CD4-positive, alpha-beta T cell treated with Interferon alpha-2 for 1 hour (primary cell): Measurements from ENCODE around the gene FAF1.

Experiments
- DNase-seq, 2 donors: peaks; one replicate each; pipeline ENCODE4 v3.0.0-alpha.2; 2020 to 2022

The FAF1 gene

DNA sequence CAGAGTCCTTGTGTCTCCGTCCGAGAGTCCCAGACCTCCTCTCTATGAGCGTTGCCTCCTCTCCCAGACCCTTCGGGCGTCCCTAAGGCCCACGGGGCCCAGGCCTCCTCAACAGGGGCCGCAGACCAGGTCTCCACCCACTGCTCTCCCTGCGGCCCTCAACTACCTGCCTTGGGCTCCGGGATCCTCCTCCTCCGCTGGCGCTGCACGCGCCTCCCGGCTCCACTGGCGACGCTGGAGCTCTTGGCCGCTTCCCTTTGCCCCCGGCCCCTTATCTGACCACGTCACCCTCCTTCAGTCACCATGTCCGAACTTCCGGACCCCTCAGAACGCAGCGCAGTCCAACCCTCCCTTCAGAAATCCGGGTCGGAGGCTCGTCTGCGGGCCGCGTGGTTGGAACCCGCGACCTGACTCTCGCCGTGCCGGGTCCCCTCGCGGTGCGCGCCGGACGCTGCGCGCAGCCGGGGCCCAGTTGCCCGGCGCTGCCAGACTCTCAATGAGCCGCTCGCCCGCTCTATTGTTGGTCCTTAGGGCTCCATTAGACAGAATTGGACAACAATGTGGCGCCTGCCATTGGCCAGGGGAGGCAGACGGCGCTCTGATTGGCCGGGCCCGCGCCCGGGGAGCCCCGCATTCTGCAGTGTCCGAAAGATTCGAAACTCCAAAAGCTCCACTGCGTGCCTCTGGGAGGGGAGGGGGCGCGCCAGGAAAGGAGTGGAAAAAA, 537.0 kb downstream of the FAF1 start, which contains the start of gene DMRTA2:
TSS of gene DMRTA2 (minus strand) at position 498 of the 724 bp plus-strand sequence. CDS start 1,907 bp downstream, outside the sequence.
- DNase-seq, result no peak

DNA sequence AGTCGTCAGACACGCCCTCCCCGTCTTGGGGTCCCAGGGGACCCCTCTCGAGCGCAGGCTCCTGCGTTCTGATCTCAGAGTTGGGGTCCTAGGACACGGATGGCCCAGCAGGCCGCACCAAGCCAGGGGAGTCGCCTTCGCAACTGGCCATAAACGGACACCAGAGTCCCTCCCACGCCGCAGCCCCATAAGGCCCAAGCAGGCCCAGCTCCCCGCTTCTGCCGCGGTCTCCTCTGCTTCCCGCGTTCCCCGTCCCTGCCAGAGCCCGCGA, 537.5 kb downstream of the FAF1 start:
- DNase-seq, result no peak

DNA sequence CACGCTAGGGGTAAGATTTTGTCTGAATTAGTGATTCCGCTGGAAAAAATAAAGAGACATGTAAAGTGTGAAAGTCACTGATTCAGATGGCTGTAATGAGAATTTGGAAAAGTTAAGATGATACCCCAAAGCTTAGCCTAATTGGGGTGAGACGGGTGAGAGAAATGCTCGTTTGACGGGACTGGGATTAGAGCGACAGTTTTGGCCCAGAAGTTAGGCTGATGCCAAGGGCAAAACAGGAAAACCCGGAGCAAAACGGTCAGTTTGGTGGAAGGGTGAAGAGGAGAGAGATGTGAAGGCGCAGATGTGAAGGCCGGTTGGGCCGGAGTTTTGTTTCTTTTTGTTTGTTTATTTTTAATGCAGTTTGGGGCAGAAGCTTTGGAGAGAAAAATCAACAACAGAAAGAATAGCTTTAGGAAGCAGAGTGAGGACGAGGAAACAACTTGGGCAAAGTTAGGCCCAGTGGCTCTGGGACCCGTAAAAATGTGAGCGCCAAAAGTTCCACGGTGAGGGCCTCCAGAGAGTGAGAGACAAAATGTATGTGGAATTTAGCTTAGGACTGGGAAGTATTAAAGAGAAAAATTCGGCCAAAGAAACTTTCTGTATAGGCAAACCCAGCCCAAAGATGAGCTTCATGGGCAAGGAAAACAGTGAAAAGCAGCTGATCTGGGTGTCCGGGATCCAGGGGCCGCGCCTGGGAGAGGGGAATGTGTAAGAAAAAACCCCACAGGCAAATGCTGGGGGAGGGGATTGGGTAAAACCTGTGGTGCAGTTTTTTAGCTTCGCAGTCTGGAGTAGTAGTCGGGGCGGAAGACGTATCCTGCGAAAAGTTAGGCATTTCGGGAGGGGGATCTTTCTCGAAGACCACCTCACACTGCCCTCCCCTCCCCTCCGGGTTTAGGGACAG, 538.0 kb downstream of the FAF1 start:
- DNase-seq, result no peak

DNA sequence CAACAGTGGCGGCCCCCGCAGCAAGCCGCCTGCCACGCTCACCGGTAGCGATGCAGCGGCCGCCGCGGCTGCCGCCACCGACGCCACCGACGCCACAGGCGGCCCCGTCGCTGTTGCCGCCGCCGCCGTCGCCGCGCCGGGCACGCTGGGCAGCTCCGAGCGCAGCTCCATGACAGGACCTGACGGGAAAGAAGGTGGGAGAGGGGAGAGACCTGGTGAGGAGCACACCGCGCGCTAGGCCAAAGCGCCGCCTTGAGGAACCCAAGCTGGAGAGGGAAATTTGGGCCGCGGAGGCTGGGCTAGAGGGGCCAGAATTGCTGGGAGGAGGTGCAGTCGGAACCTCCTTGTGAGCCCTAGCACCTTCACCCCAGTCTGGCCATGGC, 538.7 kb downstream of the FAF1 start:
- no peak for DNase-seq

DNA sequence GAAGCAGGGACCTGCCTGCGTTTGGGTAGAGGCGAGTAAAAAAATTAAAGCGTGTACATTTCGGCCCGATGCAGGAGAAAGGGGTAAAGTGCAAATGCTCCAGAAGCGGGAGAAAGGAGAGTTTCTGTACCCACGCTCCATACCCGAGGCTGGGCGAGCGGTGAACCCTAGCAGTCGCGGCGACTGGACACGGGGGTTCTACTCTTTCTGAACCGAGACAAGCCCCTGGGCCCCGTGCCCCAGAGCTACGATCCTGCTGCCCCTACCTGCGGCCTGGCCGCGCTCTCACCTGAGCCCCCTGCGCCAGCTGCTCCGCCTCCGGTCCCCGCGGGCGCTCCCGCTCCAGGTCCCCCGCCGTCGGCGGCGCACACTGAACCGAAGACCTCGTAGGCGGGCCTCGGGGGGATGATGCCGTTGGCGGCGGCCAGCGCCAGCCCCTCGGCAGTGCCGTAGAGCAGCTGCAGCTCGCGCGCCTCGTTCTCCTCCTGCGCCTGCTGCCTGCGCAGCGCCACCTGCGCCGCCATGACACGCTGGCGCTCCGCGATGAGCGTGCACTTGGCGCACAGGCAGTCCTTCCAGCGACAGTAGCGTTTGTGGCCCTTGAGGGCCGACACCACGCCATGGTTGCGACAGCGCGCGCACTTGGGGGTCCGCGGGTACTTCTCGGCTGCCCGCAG, 539.2 kb downstream of the FAF1 start:
- DNase-seq, result no peak

DNA sequence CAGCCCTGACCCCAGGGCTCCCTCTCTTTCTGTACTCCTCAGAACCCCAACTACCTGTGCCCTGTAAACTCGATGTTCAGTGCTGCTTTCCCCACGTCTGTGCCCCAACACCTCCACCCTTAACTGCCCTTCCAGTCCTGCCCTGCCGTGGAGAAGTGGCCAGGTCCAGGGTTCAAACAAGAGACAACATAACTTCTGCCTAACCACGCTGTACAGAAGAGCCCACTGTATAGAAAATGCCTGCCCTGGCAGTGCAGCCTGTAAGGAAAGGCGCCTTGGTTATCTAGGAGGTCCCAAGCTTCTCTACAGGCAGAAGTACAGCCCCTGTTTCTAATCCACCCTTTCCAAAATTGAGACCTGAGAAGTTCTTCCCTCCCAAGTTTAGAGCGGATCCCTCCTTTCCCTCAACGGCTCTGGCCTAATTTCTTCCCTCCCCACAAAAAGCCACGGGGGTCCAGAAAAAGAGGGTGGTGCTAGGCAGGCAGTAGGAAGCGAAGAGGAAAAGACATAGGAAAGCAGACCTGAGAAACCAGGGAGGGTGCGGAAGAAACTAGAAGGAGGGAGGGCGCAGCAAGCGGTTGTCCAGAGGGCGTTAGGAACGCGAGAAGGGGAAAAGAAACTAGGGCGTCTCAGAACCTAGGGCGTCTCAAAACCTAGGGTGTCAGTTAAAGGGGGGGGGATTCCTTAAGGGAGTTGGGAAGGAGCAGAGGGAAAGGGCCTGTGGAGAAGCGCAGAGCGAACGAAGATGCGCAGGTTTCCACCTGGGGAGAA, 540.0 kb downstream of the FAF1 start:
- DNase-seq, result no peak

DNA sequence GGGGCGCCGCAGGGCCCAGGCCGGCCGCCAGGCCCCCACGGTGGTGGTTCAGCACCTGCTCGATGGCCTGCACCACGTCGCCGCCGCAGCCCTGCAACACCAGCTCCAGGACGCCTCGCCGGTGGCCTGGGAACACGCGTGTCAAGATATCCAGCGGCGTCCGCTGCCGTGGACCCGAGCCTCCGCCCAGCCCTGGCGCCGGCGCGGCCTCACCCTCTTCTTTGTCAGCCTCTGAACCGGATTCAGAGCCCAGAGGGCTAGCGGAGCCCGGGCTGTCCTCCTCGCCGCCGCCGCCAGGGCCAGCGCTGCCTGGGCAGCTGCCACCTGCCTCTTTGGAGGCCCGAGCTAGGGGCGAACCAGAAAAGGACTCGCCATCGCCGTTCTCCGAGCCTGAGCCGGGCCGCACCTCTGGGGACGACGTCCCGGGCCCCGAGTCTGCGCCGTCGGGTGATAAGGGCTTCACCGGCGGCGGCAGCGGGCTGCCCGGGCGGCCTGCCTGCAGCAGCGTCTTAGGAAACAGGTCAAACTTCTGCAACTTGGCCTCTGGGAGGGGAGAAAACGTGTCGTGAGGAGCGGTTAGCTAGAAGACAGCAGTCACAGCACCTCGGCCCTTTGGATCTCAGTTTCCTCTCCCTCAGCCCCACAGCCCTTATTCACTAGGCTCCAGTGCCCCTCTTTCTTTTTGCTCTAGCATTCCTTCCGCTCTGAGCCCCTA, 540.7 kb downstream of the FAF1 start:
- DNase-seq, result no peak

DNA sequence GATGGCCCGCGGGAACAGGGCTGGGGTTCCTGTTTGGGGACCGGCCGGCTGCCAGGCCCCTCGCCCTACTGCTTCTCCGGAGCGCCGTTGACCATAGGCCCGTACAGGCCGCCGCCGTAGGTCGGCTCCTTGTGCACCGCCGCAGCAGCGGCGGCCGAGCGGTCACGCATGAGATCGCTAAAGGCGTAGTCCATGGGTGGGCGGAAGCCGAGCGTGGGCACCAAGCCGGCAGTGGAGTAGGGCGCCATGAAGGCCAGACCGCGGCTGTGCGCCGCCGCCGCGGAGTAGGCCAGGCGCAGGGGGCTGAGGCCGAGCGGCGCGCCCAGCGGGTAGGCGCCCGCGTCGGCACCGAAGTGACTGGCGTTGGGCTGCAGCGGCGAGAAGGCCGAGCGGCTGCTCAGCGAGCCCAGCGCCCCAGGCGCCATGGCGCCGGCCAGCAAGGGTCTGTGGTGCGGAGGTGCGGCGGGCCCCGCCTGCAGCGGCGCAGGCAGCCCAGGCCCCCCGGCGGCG, 541.4 kb downstream of the FAF1 start:
- DNase-seq, result no peak

DNA sequence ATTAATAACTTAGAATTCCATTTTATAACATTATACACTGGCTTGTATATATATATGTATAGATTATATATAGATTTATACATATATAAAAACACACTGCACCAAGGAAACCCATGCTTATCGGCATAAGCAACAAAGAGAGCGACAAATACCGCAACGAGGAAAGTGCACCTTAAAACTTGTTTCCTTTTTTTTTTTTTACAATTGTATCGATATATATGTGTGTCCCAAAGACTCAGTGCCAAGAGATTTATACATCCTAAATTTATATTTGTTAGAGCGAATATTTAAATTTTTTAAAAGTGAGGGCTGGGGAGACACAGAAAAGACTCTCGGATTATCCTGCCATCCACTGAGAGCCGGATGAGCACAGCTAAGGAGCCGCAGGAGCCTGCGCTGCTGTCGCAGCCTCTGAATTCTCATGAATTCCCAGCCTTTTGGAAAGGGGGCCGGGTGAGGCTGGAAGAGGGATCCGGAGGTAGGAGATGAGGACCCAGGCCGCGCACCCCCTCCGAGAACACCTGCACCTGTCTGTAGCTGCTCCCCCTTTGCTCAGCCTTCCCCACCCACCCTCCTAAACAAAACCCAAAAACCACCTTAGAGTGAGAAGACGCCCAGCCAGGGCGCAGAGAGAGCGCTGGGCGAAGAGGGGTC, 542.0 kb downstream of the FAF1 start:
- DNase-seq, result no peak

DNA sequence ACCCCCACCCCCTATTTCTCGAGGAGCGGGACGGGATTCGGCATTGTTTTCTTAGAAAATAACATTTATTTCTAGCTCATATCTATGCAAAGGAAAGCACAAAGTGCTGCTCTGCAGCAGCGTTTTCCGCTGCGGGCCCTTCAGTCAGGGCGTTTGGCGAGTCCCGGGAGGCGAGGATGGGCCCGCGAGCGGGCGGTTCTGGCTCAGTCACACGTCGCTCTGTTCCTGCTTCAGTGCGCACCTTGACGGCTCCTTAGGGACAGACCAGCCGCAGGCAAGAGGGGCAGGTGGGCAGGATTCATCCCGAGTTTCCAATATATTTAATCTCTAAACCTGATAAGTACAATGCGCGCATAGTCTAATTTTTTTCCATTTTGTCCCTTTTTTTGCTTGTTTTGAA, 542.6 kb downstream of the FAF1 start:
- no peak for DNase-seq

DNA sequence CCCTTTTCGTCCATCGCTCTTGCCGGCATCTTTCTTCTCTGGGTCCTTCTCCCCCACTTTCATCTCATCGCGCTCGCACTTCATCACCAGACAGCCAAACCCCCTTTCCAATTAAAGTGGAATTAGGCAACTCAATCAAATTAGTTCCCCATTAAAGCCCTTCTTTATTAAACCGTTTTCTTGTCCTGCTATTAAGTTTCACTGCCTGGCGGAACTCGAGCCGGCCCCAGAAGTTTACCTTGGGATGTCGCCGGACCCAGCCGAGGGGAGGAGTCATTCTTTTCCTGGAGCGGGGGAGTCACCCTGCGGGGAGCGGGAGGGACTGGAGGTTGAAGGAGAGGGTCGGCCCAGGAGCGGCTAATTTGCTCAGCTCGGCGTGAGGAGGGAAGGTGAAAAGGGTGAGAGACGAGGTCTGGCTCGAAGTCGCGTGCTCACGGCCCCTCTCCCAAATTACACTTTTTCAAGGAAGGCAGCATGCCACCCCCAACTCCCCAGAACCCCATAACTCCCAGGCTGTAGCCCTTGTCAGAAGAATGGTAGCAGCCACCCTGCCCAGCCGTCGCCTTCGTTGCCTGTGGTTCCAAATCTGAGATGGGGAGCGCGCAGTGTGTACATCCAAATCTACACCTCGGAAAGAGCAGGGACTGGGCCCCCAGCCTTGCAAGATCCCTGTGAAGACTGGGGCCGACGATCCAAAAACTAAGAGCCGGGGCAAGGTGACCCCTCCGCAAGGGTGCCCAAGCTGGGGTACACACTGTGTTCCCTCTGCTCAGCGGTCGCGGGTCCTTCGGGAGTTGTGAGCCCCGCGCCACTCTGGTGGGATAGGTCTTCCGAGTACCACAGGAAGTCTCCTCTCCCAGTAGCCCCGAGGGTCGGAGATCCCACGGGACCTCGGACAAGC, 543.3 kb downstream of the FAF1 start:
- no peak for DNase-seq

DNA sequence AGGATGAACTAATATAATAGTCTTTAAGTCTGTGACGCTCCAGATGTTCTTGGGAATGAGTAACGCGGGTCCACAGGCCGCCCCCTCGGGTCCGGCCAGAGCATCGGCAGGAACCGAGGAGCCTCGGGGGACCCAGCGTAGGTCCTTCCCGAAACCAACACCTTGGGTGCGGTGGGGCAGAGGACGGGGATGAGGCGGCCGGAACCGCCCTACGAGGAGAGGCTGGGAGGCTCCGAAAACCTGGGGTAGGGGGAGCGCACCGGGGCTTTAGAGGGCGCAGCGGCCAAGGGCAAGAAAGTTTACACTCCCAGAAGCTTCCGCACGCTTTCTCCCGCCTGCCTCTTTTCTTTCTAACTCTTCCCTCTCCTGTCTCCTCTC, 543.9 kb downstream of the FAF1 start:
- no peak for DNase-seq

DNA sequence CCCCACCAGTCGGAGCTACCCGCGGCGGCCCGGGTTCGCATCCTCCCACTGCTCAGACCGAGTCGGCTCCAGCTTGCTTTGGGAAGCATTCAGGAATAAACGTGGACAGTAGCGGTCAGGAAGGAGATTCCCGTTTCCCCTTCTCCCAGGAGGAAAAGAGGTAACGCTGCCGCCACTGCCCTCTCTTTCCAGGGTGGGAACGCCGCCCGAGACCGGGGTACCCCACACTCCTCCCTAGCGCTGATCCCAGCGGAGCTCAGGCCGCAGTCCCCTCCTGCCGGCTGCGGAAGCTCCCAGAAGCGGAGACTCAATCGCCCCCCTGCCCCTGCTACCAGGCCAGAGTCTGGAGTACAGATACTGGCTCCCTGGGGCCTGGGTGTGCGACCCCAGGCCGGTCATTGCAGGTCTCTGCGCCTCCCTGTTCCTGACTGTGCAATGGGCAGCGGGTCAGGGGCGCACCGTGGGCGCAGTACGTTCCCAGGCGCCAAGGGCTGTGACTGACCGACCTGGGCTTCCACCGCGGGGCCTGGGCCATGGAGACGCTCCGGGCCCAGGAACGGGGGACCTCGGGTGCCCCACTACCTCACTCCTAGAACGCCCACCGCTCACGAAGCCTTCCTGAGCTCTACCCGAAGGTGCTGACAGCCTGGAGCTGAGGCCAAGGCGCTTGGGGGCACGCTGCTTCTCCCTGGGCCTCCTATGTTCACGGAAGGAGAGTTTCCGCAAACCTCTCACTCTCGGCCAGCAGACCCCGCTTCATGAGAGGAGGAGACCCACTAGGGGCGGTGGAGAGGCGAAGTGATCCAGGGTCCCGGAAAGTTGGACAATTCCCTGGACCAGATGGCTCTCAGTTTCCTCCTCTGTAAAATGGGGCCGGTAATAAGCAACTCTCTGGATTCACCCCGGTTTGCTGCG, 544.6 kb downstream of the FAF1 start:
- DNase-seq, result no peak

DNA sequence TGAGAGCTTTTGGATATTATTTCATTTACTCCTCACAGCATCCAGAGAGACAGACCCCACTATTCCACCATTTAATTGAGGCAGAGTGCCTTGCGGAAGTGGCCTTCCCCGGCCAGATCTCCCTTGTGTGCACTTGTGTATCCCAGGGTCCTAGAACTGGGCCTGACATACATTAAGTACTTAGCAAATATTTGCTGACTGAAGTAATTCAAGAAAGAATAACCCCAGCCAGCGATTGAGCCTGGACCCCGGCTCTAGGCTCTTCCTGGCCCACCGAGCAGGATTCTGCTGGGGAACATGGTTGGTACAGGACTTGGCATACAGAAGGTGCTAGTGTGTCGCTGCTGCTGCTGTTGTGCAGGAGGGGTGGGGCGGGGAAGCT, 545.2 kb downstream of the FAF1 start:
- no peak for DNase-seq

DNA sequence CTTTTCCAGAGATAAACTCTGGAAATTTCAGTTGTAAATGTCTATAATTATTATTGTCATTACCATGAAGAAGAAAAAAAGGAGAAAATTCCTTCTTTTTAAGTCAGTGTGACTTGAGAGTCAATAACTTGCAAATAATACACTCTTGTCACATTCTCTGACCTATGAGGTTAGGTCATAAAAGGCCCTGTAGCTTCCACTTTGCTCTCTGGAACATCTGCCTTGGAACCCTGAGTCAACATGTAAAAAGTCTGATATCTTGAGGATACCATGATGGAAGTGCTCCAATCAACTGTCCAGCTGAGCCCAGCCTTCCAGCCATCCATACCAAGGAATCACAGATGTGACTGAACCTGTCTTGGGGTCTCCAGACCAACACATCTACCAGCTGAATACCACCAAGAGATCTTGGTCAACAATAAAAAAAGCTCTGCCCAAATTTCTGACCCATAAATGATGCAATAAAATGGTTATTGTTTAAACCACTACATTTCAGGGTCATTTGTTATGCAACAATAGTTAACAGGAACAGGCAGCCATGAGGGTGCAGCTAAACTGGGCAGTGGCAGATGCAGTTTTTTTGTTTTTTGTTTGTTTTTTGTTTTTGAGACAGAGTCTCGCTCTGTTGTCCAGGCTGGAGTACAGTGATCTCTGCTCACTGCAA, 547.1 kb downstream of the FAF1 start:
- no peak for DNase-seq

DNA sequence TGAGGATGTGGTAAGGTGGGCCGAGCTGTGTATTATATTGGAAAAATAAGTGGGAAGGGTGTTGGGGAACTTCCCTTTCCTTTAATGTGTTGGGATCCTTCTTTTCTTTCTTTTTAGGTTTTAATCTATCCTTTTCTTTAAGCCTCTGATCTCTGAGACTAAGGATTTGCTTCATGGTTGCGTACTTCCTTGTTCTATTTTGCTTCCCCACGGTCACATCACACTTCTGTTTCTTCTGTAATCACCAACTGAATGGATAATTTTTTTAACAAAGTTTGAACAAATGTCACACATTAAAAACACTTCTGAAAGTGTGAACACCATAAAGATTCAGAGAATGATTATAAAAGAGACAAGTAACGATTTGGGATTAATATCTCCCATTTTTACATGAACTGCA, 554.3 kb downstream of the FAF1 start:
- DNase-seq, result no peak

DNA sequence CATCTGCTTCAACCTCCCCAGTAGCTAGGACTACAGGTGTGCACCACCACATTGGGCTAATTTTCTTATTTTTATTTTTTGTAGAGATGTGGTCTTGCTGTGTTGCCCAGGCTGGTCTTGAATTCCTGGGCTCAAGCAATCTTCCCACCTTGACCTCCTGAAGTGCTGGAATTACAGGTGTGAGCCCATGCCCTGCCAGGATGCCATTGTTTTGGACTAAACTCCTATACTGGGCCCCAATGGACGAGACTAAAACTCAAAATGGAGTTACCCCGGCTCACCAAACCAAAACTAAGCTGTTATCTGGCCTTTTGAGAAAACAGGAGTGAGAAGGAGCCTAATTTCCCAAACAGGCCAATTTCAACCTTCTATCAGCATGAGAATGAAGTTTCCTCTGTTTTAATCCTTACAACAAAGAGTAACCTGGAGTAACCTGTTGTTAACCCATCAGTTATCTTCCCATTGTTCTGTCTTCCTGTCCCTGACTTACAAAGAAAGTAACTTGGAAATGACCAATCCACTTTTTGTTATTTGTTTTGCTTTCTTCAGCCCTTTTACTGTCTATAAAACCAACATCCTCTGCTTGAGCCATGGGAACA, 566.4 kb downstream of the FAF1 start:
- no peak for DNase-seq
